GM15510 (cell line): ENCODE results near the gene POLR3K.

ENCODE experiments used
- POLR2A ChIP-seq: IDR thresholded peaks from 3 replicates; pipeline ENCODE4 v1.6.1; 2011; ENCODE audit warnings: borderline replicate concordance; ENCODE audit not compliant: insufficient read length; ENCODE audit errors: extremely low read depth

POLR3K gene

DNA sequence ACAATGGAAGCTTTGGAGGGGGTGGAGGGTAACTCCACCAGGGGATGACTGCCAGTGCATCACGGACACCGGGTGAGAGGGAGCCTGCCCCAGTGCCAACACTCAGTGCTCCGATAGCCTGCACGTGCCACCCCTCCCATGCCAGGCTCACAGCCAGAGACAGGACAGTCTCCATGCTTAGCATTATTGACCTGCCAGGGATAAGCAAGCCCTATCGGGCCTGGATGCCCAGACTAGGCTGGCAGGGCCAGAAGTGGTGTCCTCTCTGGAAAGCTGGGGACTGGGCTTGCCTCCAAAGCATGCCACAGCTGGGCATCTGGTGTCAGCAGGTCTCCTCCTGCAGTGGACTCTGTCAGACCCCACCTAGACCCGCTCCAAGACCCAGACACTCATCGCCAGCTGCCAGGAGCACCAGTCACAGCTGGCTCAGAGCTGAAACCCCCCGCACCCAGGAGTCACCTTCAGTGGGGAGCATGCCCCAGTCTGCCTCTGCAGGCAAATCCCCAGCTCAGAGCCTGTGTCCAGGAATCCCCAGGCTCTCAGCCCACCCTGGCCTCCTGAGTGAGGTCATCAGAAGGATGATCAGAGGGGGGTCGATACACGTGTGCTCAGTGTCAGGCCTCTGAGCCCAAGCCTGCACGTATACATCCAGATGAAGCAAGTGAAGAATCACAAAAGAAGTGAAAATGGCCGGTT, 20.8 kb upstream of the POLR3K start:
- no peak for TF ChIP-seq POLR2A

DNA sequence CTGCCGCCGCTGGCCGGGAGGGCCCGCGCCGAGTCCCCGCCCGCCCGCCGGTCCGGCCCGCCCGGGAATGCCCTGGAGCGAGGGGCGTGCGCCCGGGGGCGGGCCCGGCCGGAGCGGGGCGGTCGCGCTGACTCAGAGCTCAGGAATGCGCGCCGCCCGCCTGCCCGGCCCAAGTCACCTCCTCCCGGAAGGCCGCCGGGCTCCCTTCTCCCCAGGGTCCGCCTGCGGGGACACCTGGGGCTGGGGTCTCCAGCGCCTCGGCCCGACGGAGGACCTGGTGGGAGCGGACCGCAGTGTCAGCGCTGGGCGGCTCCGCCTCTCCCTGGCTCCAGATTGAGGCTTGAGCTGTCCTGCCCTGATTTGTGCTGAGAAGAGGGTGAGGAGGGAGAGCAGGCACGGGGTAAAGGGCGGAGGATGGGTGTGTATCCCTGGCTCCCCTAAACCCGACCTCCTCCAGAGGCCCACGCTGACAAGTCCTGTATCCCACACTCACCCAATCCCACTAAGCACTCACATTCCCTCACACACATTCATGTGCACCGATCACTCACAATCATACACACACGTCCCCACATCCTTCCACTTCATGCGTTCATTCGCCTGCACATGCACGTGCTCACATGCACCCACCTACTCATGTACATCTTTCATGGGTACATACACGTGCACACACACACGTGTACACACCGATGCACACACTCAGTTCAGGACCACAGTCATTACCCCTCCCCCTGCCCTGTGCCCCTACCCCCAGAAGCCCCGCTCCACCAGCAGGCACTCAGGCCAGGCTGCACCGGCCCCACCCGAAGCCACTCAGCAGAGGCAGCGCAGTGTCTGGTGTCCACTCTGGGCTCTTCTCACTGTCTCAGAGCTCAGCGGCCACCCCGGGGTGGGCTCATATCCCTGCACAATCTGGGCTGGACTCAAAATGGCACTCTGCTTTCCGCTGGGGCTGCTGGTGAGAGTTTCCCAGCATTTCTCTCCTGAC, 19.4 kb upstream of the POLR3K start, which contains the start of gene RHBDF1:
TSS of gene RHBDF1 (minus strand) at position 71 of the 988 bp plus-strand sequence. CDS start 7,616 bp downstream, outside the sequence.
- TF ChIP-seq POLR2A: no peak

- TF ChIP-seq POLR2A: no peak
Measured at GRCh38 chr16:71540-72401, 18.4 kb upstream of the POLR3K start.

- no peak for TF ChIP-seq POLR2A
Measured at GRCh38 chr16:71210-71539, 17.8 kb upstream of the POLR3K start.

DNA sequence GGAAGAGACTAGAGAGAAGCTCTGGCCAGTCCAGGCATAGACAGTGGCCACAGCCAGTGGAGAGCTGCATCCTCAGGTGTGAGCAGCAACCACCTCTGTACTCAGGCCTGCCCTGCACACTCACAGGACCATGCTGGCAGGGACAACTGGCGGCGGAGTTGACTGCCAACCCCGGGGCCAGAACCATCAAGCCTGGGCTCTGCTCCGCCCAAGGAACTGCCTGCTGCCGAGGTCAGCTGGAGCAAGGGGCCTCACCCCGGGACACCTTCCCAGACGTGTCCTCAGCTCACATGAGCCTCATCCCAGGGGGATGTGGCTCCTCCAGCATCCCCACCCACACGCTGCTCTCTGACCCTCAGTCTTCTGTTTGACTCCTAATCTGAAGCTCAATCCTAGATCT, 15.8 kb upstream of the POLR3K start:
- TF ChIP-seq POLR2A: no peak

DNA sequence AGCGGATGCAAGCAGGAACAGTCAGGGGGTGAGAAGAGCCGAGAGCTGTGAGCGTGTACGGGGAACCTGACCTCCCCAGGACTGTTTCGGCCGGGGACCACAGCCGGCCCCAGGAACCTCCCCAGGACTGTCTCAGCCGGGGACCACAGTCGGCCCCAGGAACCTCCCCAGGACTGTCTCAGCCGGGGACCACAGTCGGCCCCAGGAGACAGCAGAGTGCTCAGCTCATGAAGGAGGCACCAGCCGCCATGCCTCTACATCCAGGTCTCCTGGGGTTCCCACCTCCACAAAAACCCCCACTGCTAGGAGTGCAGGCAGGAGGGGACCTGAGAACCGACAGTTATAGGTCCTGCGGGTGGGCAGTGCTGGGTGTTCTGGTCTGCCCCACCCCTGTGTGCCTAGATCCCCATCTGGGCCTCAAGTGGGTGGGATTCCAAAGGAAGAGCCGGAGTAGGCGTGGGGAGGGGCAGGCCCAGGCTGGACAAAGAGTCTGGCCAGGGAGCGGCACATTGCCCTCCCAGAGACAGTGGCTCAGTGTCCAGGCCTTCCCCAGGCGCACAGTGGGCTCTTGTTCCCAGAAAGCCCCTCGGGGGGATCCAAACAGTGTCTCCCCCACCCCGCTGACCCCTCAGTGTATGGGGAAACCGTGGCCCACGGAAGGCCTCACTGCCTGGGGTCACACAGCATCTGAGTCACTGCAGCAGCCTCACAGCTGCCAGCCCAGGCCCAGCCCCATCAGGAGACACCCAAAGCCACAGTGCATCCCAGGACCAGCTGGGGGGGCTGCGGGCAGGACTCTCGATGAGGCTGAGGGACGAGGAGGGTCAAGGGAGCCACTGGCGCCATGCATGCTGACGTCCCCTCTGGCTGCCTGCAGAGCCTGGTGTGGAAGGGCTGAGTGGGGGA, 14.7 kb upstream of the POLR3K start:
- TF ChIP-seq POLR2A: no peak

- TF ChIP-seq POLR2A: no peak
Measured at GRCh38 chr16:67183-67791, 13.9 kb upstream of the POLR3K start.

- no peak for TF ChIP-seq POLR2A
Measured at GRCh38 chr16:66309-67182, 13.1 kb upstream of the POLR3K start.

DNA sequence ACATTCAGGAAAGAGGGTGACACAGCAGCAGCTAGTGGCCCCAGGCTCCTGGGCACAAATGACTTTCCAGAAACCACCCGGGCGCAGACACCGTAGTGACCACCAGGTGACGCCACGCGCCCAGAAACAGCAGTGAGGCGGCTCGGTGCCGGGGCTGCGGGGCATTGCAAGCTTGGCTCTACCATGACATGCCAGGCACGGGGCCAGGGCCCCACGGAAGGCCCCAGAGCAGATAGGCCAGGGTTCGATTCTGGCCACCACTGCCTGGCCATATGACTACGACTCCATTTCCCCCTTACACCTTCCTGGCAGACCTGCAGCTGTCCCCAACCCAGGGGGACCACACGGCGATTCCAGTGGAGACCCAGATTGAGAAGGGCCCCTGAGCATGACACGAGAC, 12.3 kb upstream of the POLR3K start:
- no peak for TF ChIP-seq POLR2A

- no peak for TF ChIP-seq POLR2A
Measured at GRCh38 chr16:64914-65255, 11.5 kb upstream of the POLR3K start.

- TF ChIP-seq POLR2A: no peak
Measured at GRCh38 chr16:63998-64913, 10.8 kb upstream of the POLR3K start.

DNA sequence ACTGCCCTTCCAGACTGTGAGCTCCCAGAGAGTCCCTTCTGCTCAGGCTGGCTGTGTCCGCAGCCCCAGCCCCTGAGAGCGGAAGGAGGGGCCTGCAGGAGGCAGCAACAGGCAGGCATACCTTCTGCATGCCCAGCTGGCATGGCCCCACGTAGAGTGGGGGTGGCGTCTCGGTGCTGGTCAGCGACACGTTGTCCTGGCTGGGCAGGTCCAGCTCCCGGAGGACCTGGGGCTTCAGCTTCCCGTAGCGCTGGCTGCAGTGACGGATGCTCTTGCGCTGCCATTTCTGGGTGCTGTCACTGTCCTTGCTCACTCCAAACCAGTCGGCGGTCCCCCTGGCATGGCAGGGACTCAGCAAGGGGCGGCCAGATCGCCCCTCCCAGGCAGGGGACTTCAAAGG, 10.1 kb upstream of the POLR3K start:
- no peak for TF ChIP-seq POLR2A
